ENCODE measurements around the gene ITGAL.
A peak's percentile ranks its signal among the peaks of the same experiment; 100 is the strongest.

Gene ITGAL

GRCh38 chr16:30567160-30567990, 94.8 kb downstream of the ITGAL start:
- no peak for DNase-seq (ENCODE audit: low spot score)

- DNase-seq (ENCODE audit: low spot score) = no peak
These were observed 95.6 kb downstream of the ITGAL start for GRCh38 chr16:30567991-30568638.

GRCh38 chr16:30569281-30569680, 96.7 kb downstream of the ITGAL start:
- no peak for DNase-seq (ENCODE audit: low spot score)

- no peak for DNase-seq (ENCODE audit: low spot score)
These were observed 97.4 kb downstream of the ITGAL start for GRCh38 chr16:30569746-30570635.

GRCh38 chr16:30570636-30571444, 98.3 kb downstream of the ITGAL start:
- DNase-seq (ENCODE audit: low spot score) = no peak

GRCh38 chr16:30571445-30572322, 99.1 kb downstream of the ITGAL start, which contains the start of gene ZNF688:
Gene ZNF688, minus strand, starts transcription at chr16:30571714. Its CDS starts 85 bp downstream, at chr16:30571629.
- peak; percentile 91 for DNase-seq (ENCODE audit: low spot score)

Data from kidney capillary endothelial cell (primary cell).